Endodermal cell (in vitro differentiated cells): Measurements from ENCODE around the gene EXOG. TPM values are rescaled to one million over a fixed set of nuclear protein-coding genes. Genes with fewer than 3 reads are reported as not detected.

Experiments
- DNase-seq: peaks from one replicate; pipeline ENCODE4 v3.0.0-alpha.2; 2017
- H3K27ac ChIP-seq: 2 replicates; pipeline ENCODE4 v1.5.1; 2013; ENCODE audit warnings: mild to moderate bottlenecking, low read depth, low read length, moderate library complexity
- H3K27me3 ChIP-seq: 2 replicates; pipeline ENCODE4 v1.6.1; 2013; ENCODE audit warnings: mild to moderate bottlenecking, low read length, moderate library complexity; ENCODE audit not compliant: insufficient read depth, control insufficient read depth, poor library complexity, severe bottlenecking
- H3K36me3 ChIP-seq: 2 replicates; pipeline ENCODE4 v1.7.0; 2013; ENCODE audit warnings: mild to moderate bottlenecking, low read length, moderate library complexity; ENCODE audit not compliant: control insufficient read depth, insufficient read depth
- H3K4me1 ChIP-seq: one replicate; pipeline ENCODE4 v1.7.0; 2013; ENCODE audit warnings: low read length; ENCODE audit not compliant: control insufficient read depth, insufficient read depth
- H3K4me3 ChIP-seq: 2 replicates; pipeline ENCODE4 v1.5.1; 2013; ENCODE audit warnings: mild to moderate bottlenecking, low read length, moderate library complexity
- H3K9ac ChIP-seq: 2 replicates; pipeline ENCODE4 v1.6.1; 2013; ENCODE audit warnings: mild to moderate bottlenecking, low read length, moderate library complexity; ENCODE audit not compliant: poor library complexity, severe bottlenecking; ENCODE audit errors: extremely low read depth
- H3K9me3 ChIP-seq: 2 replicates; pipeline ENCODE4 v1.6.1; 2013; ENCODE audit warnings: mild to moderate bottlenecking, low read length, moderate library complexity; ENCODE audit not compliant: control insufficient read depth
- H3K27ac Mint-ChIP-seq: 2 replicates; pipeline ENCODE4 v1.8.0; 2020; ENCODE audit warnings: mixed read lengths
- H3K27me3 Mint-ChIP-seq: 2 replicates; pipeline ENCODE4 v1.8.0; 2021; ENCODE audit warnings: mild to moderate bottlenecking, mixed read lengths; ENCODE audit not compliant: insufficient read depth
- H3K36me3 Mint-ChIP-seq: 2 replicates; pipeline ENCODE4 v1.8.0; 2020; ENCODE audit warnings: low read depth, mixed read lengths
- H3K4me1 Mint-ChIP-seq: 2 replicates; pipeline ENCODE4 v1.8.0; 2020; ENCODE audit warnings: mixed read lengths
- H3K4me3 Mint-ChIP-seq: 2 replicates; pipeline ENCODE4 v1.8.0; 2020; ENCODE audit warnings: mild to moderate bottlenecking, moderate library complexity, mixed read lengths
- H3K9me3 Mint-ChIP-seq: 2 replicates; pipeline ENCODE4 v1.8.0; 2020; ENCODE audit warnings: mild to moderate bottlenecking, mixed read lengths
- CTCF ChIP-seq: fragments of 200-600 bp; sonication (generic); conservative IDR thresholded peaks from 2 replicates; pipeline ENCODE4 v1.5.0; 2021; ENCODE audit warnings: antibody characterized with exemption, mild to moderate bottlenecking
- WGBS, 2 experiments: methylation state at CpG; one replicate each; pipeline versions ENCODE4 v1.1.5 to v1.1.7; 2013; ENCODE audit warnings: missing lambda C conversion rate in 2 of 2, mixed read lengths in 1 of 2; ENCODE audit not compliant: insufficient coverage in 1 of 2, insufficient read length in 1 of 2; 5-methylcytosine and 5-hydroxymethylcytosine counted together
- total RNA-seq, 2 donors: library from RNA; stranded (reverse); fragmentation: NEBNext Ultra II Directional in 1 of 2; extraction: Animal tissue kit (Norgen Biotek cat#: 25700) in 1 of 2; gene quantifications; 2 replicates in 1 of 2; 3 replicates in 1 of 2; pipeline ENCODE4 v1.2.1, GENCODE V29; 2021

The EXOG gene
- total RNA-seq, 2 donors from 2014 or later: 11.9 to 13.8 TPM

GRCh38 chr3:38573556-38573955 is 77.4 kb downstream of the EXOG start:
- Histone ChIP-seq H3K4me1 (no peaks in the 10 kb centered on the region), H3K4me3 (no peak overlapping the region), H3K9ac (no peak overlapping the region), H3K27me3 (no peaks in the 10 kb centered on the region), H3K36me3 (no peaks in the 10 kb centered on the region), H3K27ac (no peak overlapping the region), H3K9me3 (peaks cover 7% of the 10 kb centered on the region)
- H3K4me1 Mint-ChIP-seq: no peaks in the 10 kb centered on the region
- 89% methylated on average over 3 of the region's 3 CpGs for WGBS, 2 experiments
- no peak for TF ChIP-seq CTCF
- peak; percentile 39 for DNase-seq
- no peaks in the 10 kb centered on the region for H3K36me3 Mint-ChIP-seq
- peaks cover 6% of the 10 kb centered on the region for H3K9me3 Mint-ChIP-seq
- no peak overlapping the region for H3K27ac Mint-ChIP-seq
- H3K4me3 Mint-ChIP-seq: no peak overlapping the region
- peaks cover 12% of the 10 kb centered on the region for H3K27me3 Mint-ChIP-seq

- Mint-ChIP-seq H3K36me3 (no peaks in the 10 kb centered on the region), H3K9me3 (peaks cover 6% of the 10 kb centered on the region), H3K27ac (no peak overlapping the region), H3K4me1 (peaks cover 1% of the 10 kb centered on the region), H3K27me3 (peaks cover 13% of the 10 kb centered on the region), H3K4me3 (no peak overlapping the region)
- 89 to 94% methylated on average over 5 to 6 of the region's 6 CpGs for WGBS, 2 experiments
- peaks cover 2% of the 10 kb centered on the region for H3K4me1 ChIP-seq
- H3K4me3 ChIP-seq: no peak overlapping the region
- H3K9me3 ChIP-seq: peaks cover 7% of the 10 kb centered on the region
- no peak overlapping the region for H3K9ac ChIP-seq
- no peak overlapping the region for H3K27ac ChIP-seq
- no peak for TF ChIP-seq CTCF
- H3K27me3 ChIP-seq: no peaks in the 10 kb centered on the region
- peak; percentile 53 for DNase-seq
- no peaks in the 10 kb centered on the region for H3K36me3 ChIP-seq
These were observed 78.5 kb downstream of the EXOG start for GRCh38 chr3:38574411-38575278.

DNA sequence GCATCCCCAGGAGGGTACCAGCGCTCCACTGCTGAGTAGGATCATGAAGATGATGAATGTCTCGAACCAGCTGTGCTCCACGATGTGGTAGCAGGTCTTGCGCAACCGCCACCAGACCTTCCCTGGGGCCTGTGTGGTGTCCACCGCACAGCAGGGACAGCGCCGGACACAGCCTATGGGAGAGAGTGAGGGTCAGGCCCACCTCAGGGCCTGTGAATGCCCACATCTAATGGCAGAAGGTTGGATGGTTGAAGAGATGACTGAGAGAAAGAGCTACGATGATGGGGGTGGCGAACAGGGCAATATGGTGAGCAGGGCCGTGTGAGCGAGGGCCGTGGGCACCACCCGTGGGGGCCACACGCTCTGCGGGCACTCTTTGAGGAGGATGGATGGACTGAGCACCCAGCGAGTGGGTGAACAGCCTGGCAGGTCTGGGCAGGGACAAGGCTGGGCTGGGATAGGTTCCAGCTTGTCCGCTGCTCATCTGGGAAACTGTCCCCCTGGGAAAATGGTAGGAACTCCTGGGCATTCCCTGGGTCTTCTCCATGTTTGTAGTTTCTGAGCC is 79.2 kb downstream of the EXOG start:
- no peak overlapping the region for H3K27ac Mint-ChIP-seq
- peaks cover 6% of the 10 kb centered on the region for H3K9me3 Mint-ChIP-seq
- H3K9ac ChIP-seq: no peak overlapping the region
- H3K36me3 Mint-ChIP-seq: no peaks in the 10 kb centered on the region
- no peaks in the 10 kb centered on the region for H3K27me3 ChIP-seq
- 96 to 100% methylated on average over 3 to 18 of the region's 18 CpGs for WGBS, 2 experiments
- H3K36me3 ChIP-seq: no peaks in the 10 kb centered on the region
- H3K4me1 Mint-ChIP-seq: peaks cover 9% of the 10 kb centered on the region
- no peak overlapping the region for H3K4me3 Mint-ChIP-seq
- peaks cover 13% of the 10 kb centered on the region for H3K27me3 Mint-ChIP-seq
- H3K4me1 ChIP-seq: peaks cover 6% of the 10 kb centered on the region
- peak; percentile 42 for DNase-seq
- TF ChIP-seq CTCF: no peak
- no peak overlapping the region for H3K27ac ChIP-seq
- H3K9me3 ChIP-seq: peaks cover 7% of the 10 kb centered on the region
- H3K4me3 ChIP-seq: no peak overlapping the region

Other genes starting within 250 kb of the EXOG start
- gene SLC22A13, start 230.5 kb upstream of the EXOG start, total RNA-seq: under 1 TPM; 0.13 to 0.33 TPM
- gene SLC22A14, start 214.0 kb upstream of the EXOG start, total RNA-seq: under 1 TPM in 1 of 2 donors, not detected in 1; 0.20 TPM
- 1 to 10 TPM; 4.7 to 6.3 TPM for gene XYLB, start 149.6 kb upstream of the EXOG start, total RNA-seq
- 100 to 1,000 TPM; 108 to 112 TPM for gene ACVR2B, start 42.5 kb upstream of the EXOG start, total RNA-seq
- gene SCN5A, start 153.3 kb downstream of the EXOG start, total RNA-seq: 1 to 10 TPM; 4.5 to 5.6 TPM